ENCODE measurements around the gene KNG1. TPM values are rescaled to one million over a fixed set of nuclear protein-coding genes. Genes with fewer than 3 reads are reported as not detected.

KNG1 gene
- total RNA-seq, 1 donor from 2014 or later = not detected

GRCh38 chr3:186785495-186786018, 68.4 kb downstream of the KNG1 start:
- Mint-ChIP-seq H3K9me3 (no peaks in the 10 kb centered on the region), H3K4me3 (peak overlapping the region; percentile 99), H3K27ac (ENCODE audit: unreplicated experiment) (peak overlapping the region; percentile 100), H3K27me3 (ENCODE audit: low read depth) (peaks cover 15% of the 10 kb centered on the region), H3K36me3 (ENCODE audit: low read depth) (peaks cover 56% of the 10 kb centered on the region), H3K4me1 (peaks cover 64% of the 10 kb centered on the region)
- no peak for DNase-seq (ENCODE audit: low read depth, low spot score)
- no peak for TF ChIP-seq CTCF (conservative IDR thresholded peaks at IDR 0.05)

- Mint-ChIP-seq H3K4me1 (peaks cover 62% of the 10 kb centered on the region), H3K9me3 (no peaks in the 10 kb centered on the region), H3K27ac (ENCODE audit: unreplicated experiment) (no peak overlapping the region), H3K4me3 (peak overlapping the region; percentile 99), H3K36me3 (ENCODE audit: low read depth) (peaks cover 56% of the 10 kb centered on the region), H3K27me3 (ENCODE audit: low read depth) (peaks cover 15% of the 10 kb centered on the region)
- DNase-seq (ENCODE audit: low read depth, low spot score) = no peak
- TF ChIP-seq CTCF (conservative IDR thresholded peaks at IDR 0.05) = no peak
Observed at GRCh38 chr3:186786922-186787321, 69.8 kb downstream of the KNG1 start.

DNA sequence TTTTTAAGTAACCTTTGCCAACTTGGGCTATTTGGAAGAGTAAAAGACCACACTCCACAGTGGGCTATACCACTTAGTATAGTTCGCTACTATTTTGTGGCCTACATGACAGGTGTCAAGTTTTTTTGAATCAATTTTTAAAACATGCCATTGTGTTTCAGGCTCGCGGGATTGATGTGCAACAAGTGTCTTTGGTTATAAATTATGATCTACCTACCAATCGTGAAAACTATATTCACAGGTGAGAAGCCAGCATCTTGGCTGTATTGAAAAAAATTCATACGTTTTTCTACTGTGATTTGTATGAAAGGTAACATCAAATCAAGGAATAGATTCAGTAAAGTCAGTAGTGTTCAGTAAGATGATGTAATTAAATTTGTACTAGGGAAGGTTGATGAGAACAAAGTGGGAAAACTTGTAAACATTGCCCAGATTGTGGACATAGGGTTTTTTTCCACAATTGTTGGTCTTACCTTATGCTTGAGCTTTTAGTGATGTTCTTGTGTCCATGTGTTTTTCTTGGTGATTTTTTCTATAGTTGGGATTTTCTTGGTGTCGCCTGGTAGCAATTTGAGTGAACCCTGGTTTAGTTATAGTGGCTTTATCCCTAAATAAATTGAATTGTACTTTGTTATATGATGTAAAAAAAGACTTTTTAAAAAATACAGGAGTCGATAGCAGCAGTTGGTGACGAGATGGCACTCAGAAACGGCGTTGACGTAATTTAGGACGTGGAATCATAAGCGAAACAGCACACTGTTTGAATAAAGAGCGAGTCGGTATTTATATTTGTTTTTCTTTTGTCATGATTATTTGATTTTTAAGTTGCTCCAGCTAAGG, 70.7 kb downstream of the KNG1 start:
- TF ChIP-seq CTCF (conservative IDR thresholded peaks at IDR 0.05) = no peak
- peaks cover 56% of the 10 kb centered on the region for H3K36me3 Mint-ChIP-seq (ENCODE audit: low read depth)
- no peak for DNase-seq (ENCODE audit: low read depth, low spot score)
- H3K27ac Mint-ChIP-seq (ENCODE audit: unreplicated experiment) = peak overlapping the region; percentile 5
- peak overlapping the region; percentile 99 for H3K4me3 Mint-ChIP-seq
- H3K4me1 Mint-ChIP-seq = peaks cover 53% of the 10 kb centered on the region
- H3K27me3 Mint-ChIP-seq (ENCODE audit: low read depth) = peaks cover 15% of the 10 kb centered on the region
- no peaks in the 10 kb centered on the region for H3K9me3 Mint-ChIP-seq

DNA sequence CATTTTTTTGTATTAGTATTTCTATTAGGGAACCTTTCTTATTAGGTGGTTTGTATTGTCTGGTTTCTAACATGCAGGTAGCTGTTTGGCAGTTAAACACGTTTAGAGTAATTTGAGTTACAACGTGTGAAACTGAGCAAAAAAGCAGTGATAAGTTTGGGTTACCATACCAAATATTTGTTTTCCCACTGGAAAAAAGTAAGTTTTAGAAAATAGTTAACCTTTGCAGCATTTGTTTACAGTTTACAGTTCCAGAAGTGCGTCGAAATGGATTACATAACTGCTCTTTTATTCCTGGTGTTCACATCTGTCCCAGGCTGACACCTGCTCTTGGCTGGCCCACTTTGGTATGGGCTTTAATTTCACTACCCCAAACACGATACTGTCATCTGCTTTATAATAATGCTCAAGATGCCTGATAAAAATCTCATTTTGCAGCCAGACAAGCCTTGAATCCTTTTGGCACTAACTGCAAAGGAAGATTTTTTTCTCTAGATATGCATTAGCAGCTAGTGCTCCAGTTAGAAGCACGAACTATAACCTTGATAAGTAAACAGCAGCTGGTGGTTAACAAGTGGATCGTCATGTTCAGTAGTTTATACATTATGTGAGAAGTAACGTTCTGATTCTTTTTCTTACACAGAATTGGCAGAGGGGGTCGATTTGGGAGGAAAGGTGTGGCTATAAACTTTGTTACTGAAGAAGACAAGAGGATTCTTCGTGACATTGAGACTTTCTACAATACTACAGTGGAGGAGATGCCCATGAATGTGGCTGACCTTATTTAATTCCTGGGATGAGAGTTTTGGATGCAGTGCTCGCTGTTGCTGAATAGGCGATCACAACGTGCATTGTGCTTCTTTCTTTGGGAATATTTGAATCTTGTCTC, 71.6 kb downstream of the KNG1 start:
- H3K27ac Mint-ChIP-seq (ENCODE audit: unreplicated experiment) = peak overlapping the region; percentile 9

More for the DNA sequence above, 71.6 kb downstream of the KNG1 start:
- Mint-ChIP-seq H3K4me3 (peak overlapping the region; percentile 99), H3K9me3 (no peaks in the 10 kb centered on the region), H3K27me3 (ENCODE audit: low read depth) (peaks cover 9% of the 10 kb centered on the region), H3K4me1 (peaks cover 48% of the 10 kb centered on the region), H3K36me3 (ENCODE audit: low read depth) (peaks cover 55% of the 10 kb centered on the region)
- no peak for DNase-seq (ENCODE audit: low read depth, low spot score)
- no peak for TF ChIP-seq CTCF (conservative IDR thresholded peaks at IDR 0.05)
